GM15510 (cell line): Measurements from ENCODE around the gene TMA7B.

Source experiments
- POLR2A ChIP-seq: IDR thresholded peaks from 3 replicates; pipeline ENCODE4 v1.6.1; 2011; ENCODE audit warnings: borderline replicate concordance; ENCODE audit not compliant: insufficient read length; ENCODE audit errors: extremely low read depth

The TMA7B gene

GRCh38 chr22:39996732-39997131 is 36.5 kb downstream of the TMA7B start:
- no peak for TF ChIP-seq POLR2A

- no peak for TF ChIP-seq POLR2A
These were observed 37.2 kb downstream of the TMA7B start for GRCh38 chr22:39997421-39997820.

- TF ChIP-seq POLR2A = no peak
These were observed 37.9 kb downstream of the TMA7B start for GRCh38 chr22:39997939-39998726.

- TF ChIP-seq POLR2A = no peak
These were observed 39.1 kb downstream of the TMA7B start for GRCh38 chr22:39999144-39999757.

- TF ChIP-seq POLR2A = no peak
These were observed 40.0 kb downstream of the TMA7B start for GRCh38 chr22:40000171-40000570.

GRCh38 chr22:40001106-40001505 is 40.9 kb downstream of the TMA7B start:
- no peak for TF ChIP-seq POLR2A

- TF ChIP-seq POLR2A = no peak
These were observed 41.8 kb downstream of the TMA7B start for GRCh38 chr22:40001800-40002577.

GRCh38 chr22:40002935-40003715 is 42.9 kb downstream of the TMA7B start:
- TF ChIP-seq POLR2A = no peak

GRCh38 chr22:40004836-40005235 is 44.6 kb downstream of the TMA7B start:
- no peak for TF ChIP-seq POLR2A

- TF ChIP-seq POLR2A = no peak
These were observed 46.4 kb downstream of the TMA7B start for GRCh38 chr22:40006641-40007040.

- TF ChIP-seq POLR2A = no peak
These were observed 47.9 kb downstream of the TMA7B start for GRCh38 chr22:40007853-40008710.

GRCh38 chr22:40008726-40009291 is 48.6 kb downstream of the TMA7B start:
- no peak for TF ChIP-seq POLR2A

- TF ChIP-seq POLR2A = no peak
These were observed 49.1 kb downstream of the TMA7B start for GRCh38 chr22:40009292-40009774.
